Measurements from ENCODE around the gene WWOX. TPM values are rescaled to one million over a fixed set of nuclear protein-coding genes. Genes with fewer than 3 reads are reported as not detected.

The WWOX gene
- total RNA-seq, 1 experiment from 2014 or later = 15.6 TPM

- Mint-ChIP-seq H3K36me3 (ENCODE audit: insufficient read depth in 1 of 3, low read depth in 3 of 3) (no peaks in the 10 kb centered on the region), H3K9me3 (no peaks in the 10 kb centered on the region), H3K4me1 (peaks cover 2 to 17% of the 10 kb centered on the region in 2 experiments; a peak in 1 of 4 replicates), H3K4me3 (no peak overlapping the region), H3K27ac (no peak overlapping the region), H3K27me3 (ENCODE audit: low read depth) (no peaks in the 10 kb centered on the region)
- Histone ChIP-seq H3K23me2 (ENCODE audit: insufficient read length, low read depth, low read length, poor library complexity, severe bottlenecking) (no peaks in the 10 kb centered on the region), H3K23ac (ENCODE audit: insufficient read length, low read depth, low read length) (no peak overlapping the region), H2AFZ (ENCODE audit: low read length) (no peak overlapping the region), H4K8ac (replicated peaks; ENCODE audit: insufficient read length, low read depth, low read length) (no peak overlapping the region), H4K5ac (ENCODE audit: insufficient read length, low read depth, low read length) (no peak overlapping the region), H3K9ac (ENCODE audit: extremely low read depth, insufficient read length, low read length) (no peak overlapping the region), H2BK120ac (ENCODE audit: low read depth, low read length, poor library complexity, severe bottlenecking) (no peak overlapping the region), H3K56ac (ENCODE audit: insufficient read length, low read depth, low read length) (no peak overlapping the region), H3K4me2 (ENCODE audit: insufficient read depth, insufficient read length, low read length) (no peak overlapping the region), H3K9me3 (ENCODE audit: control insufficient read depth, low read depth, low read length) (no peaks in the 10 kb centered on the region), H3K14ac (ENCODE audit: insufficient read depth, low read length) (no peak overlapping the region), H3K79me2 (ENCODE audit: insufficient read depth, low read length) (no peaks in the 10 kb centered on the region), H3K27ac (ENCODE audit: insufficient read length, low read depth, low read length) (no peak overlapping the region), H2BK20ac (ENCODE audit: low read depth, low read length, poor library complexity, severe bottlenecking) (no peak overlapping the region), H2BK15ac (ENCODE audit: low read depth, low read length) (no peak overlapping the region), H2BK12ac (ENCODE audit: insufficient read length, low read depth, low read length) (no peak overlapping the region), H3K18ac (ENCODE audit: insufficient read length, low read depth, low read length) (no peak overlapping the region), H4K91ac (ENCODE audit: insufficient read length, low read depth, low read length) (no peak overlapping the region), H3K4ac (ENCODE audit: low read depth, low read length) (no peak overlapping the region), H2AK5ac (ENCODE audit: insufficient read length, low read length) (no peak overlapping the region), H3K4me1 (ENCODE audit: insufficient read depth, low read length) (no peaks in the 10 kb centered on the region; the same call in 1 of the 2 replicates), H3K79me1 (ENCODE audit: insufficient read depth, low read depth, low read length, poor library complexity, severe bottlenecking) (no peaks in the 10 kb centered on the region), H4K20me1 (ENCODE audit: control insufficient read depth, insufficient read depth, insufficient read length) (no peaks in the 10 kb centered on the region), H3T11ph (ENCODE audit: low read length) (no peak overlapping the region), H3K27me3 (ENCODE audit: insufficient read depth, low read length) (no peaks in the 10 kb centered on the region), H2BK5ac (ENCODE audit: insufficient read length, low read length) (no peak overlapping the region)
- no peak for TF ChIP-seq CTCF (conservative IDR thresholded peaks at IDR 0.05)
- no CpG with 5 or more reads among the region's 3 CpGs for WGBS (ENCODE audit: extremely low coverage, insufficient read length, low lambda C conversion rate)
- no peak for DNase-seq
These were observed 911.8 kb downstream of the WWOX start for GRCh38 chr16:79011282-79011681.
